ENCODE data around the gene LSMEM2. TPM values are rescaled to one million over a fixed set of nuclear protein-coding genes. Genes with fewer than 3 reads are reported as not detected.

The LSMEM2 gene
- total and polyA plus RNA-seq, 2 of the 8 experiments (the other 6 are each of a cell fraction or from before 2014, with no cell fraction given): 0.58 to 0.68 TPM

- TF ChIP-seq, protein P1, sequence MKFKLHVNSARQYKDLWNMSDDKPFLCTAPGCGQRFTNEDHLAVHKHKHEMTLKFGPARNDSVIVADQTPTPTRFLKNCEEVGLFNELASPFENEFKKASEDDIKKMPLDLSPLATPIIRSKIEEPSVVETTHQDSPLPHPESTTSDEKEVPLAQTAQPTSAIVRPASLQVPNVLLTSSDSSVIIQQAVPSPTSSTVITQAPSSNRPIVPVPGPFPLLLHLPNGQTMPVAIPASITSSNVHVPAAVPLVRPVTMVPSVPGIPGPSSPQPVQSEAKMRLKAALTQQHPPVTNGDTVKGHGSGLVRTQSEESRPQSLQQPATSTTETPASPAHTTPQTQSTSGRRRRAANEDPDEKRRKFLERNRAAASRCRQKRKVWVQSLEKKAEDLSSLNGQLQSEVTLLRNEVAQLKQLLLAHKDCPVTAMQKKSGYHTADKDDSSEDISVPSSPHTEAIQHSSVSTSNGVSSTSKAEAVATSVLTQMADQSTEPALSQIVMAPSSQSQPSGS (IDR thresholded peaks at IDR 0.05; ENCODE audit: low read length): peak; percentile 94
- TF ChIP-seq POLR2AphosphoS5 (IDR thresholded peaks at IDR 0.05; ENCODE audit: low read depth, low read length) (peak; percentile 75; the same call in 1 of the 2 replicates), CEBPB (IDR thresholded peaks at IDR 0.05; ENCODE audit: low read depth, low read length) (no peak), SRF (IDR thresholded peaks at IDR 0.05; ENCODE audit: low read depth, low read length) (no peak), MAX (IDR thresholded peaks at IDR 0.05) (peak; percentile 77), CHD1 (IDR thresholded peaks at IDR 0.05; ENCODE audit: low read depth, low read length) (no peak)
- TF ChIP-seq, protein P2, sequence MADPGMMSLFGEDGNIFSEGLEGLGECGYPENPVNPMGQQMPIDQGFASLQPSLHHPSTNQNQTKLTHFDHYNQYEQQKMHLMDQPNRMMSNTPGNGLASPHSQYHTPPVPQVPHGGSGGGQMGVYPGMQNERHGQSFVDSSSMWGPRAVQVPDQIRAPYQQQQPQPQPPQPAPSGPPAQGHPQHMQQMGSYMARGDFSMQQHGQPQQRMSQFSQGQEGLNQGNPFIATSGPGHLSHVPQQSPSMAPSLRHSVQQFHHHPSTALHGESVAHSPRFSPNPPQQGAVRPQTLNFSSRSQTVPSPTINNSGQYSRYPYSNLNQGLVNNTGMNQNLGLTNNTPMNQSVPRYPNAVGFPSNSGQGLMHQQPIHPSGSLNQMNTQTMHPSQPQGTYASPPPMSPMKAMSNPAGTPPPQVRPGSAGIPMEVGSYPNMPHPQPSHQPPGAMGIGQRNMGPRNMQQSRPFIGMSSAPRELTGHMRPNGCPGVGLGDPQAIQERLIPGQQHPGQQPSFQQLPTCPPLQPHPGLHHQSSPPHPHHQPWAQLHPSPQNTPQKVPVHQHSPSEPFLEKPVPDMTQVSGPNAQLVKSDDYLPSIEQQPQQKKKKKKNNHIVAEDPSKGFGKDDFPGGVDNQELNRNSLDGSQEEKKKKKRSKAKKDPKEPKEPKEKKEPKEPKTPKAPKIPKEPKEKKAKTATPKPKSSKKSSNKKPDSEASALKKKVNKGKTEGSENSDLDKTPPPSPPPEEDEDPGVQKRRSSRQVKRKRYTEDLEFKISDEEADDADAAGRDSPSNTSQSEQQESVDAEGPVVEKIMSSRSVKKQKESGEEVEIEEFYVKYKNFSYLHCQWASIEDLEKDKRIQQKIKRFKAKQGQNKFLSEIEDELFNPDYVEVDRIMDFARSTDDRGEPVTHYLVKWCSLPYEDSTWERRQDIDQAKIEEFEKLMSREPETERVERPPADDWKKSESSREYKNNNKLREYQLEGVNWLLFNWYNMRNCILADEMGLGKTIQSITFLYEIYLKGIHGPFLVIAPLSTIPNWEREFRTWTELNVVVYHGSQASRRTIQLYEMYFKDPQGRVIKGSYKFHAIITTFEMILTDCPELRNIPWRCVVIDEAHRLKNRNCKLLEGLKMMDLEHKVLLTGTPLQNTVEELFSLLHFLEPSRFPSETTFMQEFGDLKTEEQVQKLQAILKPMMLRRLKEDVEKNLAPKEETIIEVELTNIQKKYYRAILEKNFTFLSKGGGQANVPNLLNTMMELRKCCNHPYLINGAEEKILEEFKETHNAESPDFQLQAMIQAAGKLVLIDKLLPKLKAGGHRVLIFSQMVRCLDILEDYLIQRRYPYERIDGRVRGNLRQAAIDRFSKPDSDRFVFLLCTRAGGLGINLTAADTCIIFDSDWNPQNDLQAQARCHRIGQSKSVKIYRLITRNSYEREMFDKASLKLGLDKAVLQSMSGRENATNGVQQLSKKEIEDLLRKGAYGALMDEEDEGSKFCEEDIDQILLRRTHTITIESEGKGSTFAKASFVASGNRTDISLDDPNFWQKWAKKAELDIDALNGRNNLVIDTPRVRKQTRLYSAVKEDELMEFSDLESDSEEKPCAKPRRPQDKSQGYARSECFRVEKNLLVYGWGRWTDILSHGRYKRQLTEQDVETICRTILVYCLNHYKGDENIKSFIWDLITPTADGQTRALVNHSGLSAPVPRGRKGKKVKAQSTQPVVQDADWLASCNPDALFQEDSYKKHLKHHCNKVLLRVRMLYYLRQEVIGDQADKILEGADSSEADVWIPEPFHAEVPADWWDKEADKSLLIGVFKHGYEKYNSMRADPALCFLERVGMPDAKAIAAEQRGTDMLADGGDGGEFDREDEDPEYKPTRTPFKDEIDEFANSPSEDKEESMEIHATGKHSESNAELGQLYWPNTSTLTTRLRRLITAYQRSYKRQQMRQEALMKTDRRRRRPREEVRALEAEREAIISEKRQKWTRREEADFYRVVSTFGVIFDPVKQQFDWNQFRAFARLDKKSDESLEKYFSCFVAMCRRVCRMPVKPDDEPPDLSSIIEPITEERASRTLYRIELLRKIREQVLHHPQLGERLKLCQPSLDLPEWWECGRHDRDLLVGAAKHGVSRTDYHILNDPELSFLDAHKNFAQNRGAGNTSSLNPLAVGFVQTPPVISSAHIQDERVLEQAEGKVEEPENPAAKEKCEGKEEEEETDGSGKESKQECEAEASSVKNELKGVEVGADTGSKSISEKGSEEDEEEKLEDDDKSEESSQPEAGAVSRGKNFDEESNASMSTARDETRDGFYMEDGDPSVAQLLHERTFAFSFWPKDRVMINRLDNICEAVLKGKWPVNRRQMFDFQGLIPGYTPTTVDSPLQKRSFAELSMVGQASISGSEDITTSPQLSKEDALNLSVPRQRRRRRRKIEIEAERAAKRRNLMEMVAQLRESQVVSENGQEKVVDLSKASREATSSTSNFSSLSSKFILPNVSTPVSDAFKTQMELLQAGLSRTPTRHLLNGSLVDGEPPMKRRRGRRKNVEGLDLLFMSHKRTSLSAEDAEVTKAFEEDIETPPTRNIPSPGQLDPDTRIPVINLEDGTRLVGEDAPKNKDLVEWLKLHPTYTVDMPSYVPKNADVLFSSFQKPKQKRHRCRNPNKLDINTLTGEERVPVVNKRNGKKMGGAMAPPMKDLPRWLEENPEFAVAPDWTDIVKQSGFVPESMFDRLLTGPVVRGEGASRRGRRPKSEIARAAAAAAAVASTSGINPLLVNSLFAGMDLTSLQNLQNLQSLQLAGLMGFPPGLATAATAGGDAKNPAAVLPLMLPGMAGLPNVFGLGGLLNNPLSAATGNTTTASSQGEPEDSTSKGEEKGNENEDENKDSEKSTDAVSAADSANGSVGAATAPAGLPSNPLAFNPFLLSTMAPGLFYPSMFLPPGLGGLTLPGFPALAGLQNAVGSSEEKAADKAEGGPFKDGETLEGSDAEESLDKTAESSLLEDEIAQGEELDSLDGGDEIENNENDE (IDR thresholded peaks at IDR 0.05; ENCODE audit: insufficient replicate concordance, low read length): no peak
- TF ChIP-seq, protein P3, sequence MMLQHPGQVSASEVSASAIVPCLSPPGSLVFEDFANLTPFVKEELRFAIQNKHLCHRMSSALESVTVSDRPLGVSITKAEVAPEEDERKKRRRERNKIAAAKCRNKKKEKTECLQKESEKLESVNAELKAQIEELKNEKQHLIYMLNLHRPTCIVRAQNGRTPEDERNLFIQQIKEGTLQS (IDR thresholded peaks at IDR 0.05; ENCODE audit: insufficient read depth, low read depth, low read length): no peak
These were observed 58.4 kb downstream of the LSMEM2 start (continued) for GRCh38 chr3:50337175-50337861.
